Upper lobe of right lung (tissue), 1 donor: ENCODE results near the gene OSMR. TPM values are rescaled to one million over a fixed set of nuclear protein-coding genes. Genes with fewer than 3 reads are reported as not detected.

Experiments
- ATAC-seq: fragments of 200-7000 bp; cut with Tn5 transposase; one replicate; pipeline ENCODE4 v1.9.1; 2020; ENCODE audit warnings: mild to moderate bottlenecking, moderate library complexity
- DNase-seq: peaks from one replicate; pipeline ENCODE4 v3.0.0-alpha.2; 2020
- H3K27ac ChIP-seq: fragments of 200-600 bp; one replicate; pipeline ENCODE4 v1.8.0; 2022
- H3K27me3 ChIP-seq: fragments of 200-600 bp; one replicate; pipeline ENCODE4 v1.8.0; 2022; ENCODE audit warnings: mild to moderate bottlenecking
- H3K36me3 ChIP-seq: fragments of 200-600 bp; one replicate; pipeline ENCODE4 v1.8.0; 2022
- H3K4me1 ChIP-seq: fragments of 200-600 bp; one replicate; pipeline ENCODE4 v1.8.0; 2022
- H3K4me3 ChIP-seq: fragments of 200-600 bp; one replicate; pipeline ENCODE4 v1.8.0; 2022; ENCODE audit warnings: mild to moderate bottlenecking
- H3K9me3 ChIP-seq: fragments of 200-600 bp; one replicate; pipeline ENCODE4 v1.8.0; 2022
- CTCF ChIP-seq: fragments of 200-600 bp; IDR thresholded peaks from one replicate; pipeline ENCODE4 v1.8.0; 2022; ENCODE audit warnings: antibody characterized with exemption
- intact Hi-C: fragments of 100-400 bp; cut with DNase I; formaldehyde crosslinking; loops from one replicate; pipeline ENCODE4 v1.11.0; 2022
- total RNA-seq: library from RNA; stranded (reverse); fragmentation: NEBNext Ultra II Directional; extraction: Animal tissue kit (Norgen Biotek cat#: 25700); gene quantifications from one replicate; pipeline ENCODE4 v1.2.1, GENCODE V29; 2021
- donor health status: DM: no; HTN: yes; CAD: no; lungs with severe emphysema.

OSMR gene
- total RNA-seq, 1 donor from 2014 or later, result 85.6 TPM

GRCh38 chr5:38832810-38833209, 13.0 kb upstream of the OSMR start:
- DNase-seq (no peak), ATAC-seq (no peak)
- no peak overlapping the region for H3K27ac ChIP-seq
- intact Hi-C loops, result loop anchor here (5.0 kb wide), 1 partner anchor 89 kb away; no protein-coding TSS in a partner anchor
- no peak for TF ChIP-seq CTCF
- H3K4me3 ChIP-seq, result no peak overlapping the region
- H3K4me1 ChIP-seq, result no peaks in the 10 kb centered on the region
- H3K9me3 ChIP-seq, result no peaks in the 10 kb centered on the region
- no peaks in the 10 kb centered on the region for H3K36me3 ChIP-seq
- H3K27me3 ChIP-seq, result no peaks in the 10 kb centered on the region

DNA sequence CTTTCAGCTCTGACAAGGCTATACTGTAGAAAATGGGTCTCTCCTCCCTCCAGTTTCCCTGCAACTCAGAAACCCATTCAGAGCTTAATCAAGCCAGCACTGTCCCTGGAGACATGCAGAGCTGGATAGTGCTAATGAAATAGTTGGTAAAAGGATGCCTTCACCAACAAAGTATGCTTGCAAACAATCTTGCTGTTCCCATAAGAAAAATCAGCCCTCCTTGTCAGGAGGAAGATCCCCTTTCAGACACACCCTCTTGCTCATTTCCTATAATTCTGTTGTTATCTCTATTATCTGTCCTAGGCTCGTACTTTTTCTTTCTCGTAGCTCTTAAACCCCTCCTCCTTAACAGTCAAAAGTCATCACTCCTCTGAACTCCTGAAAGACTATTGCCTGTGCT, 9.9 kb upstream of the OSMR start:
- TF ChIP-seq CTCF, result no peak
- no peaks in the 10 kb centered on the region for H3K9me3 ChIP-seq
- DNase-seq (no peak), ATAC-seq (no peak)
- no peaks in the 10 kb centered on the region for H3K36me3 ChIP-seq
- intact Hi-C loops, result no loop called here
- H3K4me1 ChIP-seq, result no peaks in the 10 kb centered on the region
- H3K4me3 ChIP-seq, result no peak overlapping the region
- no peak overlapping the region for H3K27ac ChIP-seq
- H3K27me3 ChIP-seq, result no peaks in the 10 kb centered on the region

DNA sequence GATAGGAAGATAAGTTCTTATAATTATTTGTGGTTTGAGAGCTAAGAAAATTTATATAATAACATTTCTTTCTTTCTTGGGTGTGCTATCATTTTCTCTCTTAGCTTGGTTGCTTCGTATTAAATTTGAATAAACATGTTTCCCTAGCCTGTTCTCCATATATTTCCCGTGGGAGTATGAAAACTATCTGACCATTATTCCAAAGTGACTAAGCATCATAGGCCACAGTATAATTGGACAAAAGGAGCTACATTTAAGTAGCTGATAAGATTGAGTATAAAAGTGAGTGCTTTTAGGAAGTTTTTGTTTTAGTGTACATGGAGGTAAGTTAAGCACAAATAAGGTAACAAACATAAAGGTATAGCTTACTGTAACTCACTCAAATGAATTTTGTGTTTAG, 8.4 kb upstream of the OSMR start:
- TF ChIP-seq CTCF, result no peak
- Histone ChIP-seq H3K4me3 (no peak overlapping the region), H3K4me1 (no peaks in the 10 kb centered on the region), H3K9me3 (no peaks in the 10 kb centered on the region), H3K27ac (no peak overlapping the region), H3K27me3 (no peaks in the 10 kb centered on the region), H3K36me3 (no peaks in the 10 kb centered on the region)
- no peak for ATAC-seq
- intact Hi-C loops, result no loop called here
- no peak for DNase-seq

- Histone ChIP-seq H3K36me3 (no peaks in the 10 kb centered on the region), H3K27me3 (no peaks in the 10 kb centered on the region), H3K27ac (no peak overlapping the region), H3K9me3 (no peaks in the 10 kb centered on the region), H3K4me3 (no peak overlapping the region), H3K4me1 (no peaks in the 10 kb centered on the region)
- no peak for ATAC-seq
- TF ChIP-seq CTCF, result no peak
- DNase-seq, result no peak
- intact Hi-C loops, result no loop called here
Measured at GRCh38 chr5:38837932-38838331, 7.9 kb upstream of the OSMR start.

DNA sequence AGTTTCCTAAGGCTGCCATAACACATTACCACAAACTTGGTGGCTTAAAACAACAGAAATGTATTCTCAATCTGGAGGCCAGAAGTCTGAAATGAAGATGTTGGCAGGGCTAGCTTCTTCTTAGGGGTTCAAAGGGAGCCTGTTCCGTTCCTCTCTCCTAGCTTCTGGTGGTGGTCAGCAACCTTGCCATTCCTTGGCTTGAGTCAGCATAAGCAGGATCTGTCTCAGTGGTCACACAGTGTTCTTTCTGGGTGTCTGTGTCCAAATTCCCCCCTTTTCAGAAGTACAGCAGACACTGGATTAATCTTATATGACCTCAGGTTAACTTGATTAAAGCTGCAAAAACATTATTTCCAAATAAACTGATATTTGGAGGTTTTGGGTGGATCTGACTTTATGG, 2.1 kb upstream of the OSMR start:
- ATAC-seq, result no peak

More for the DNA sequence above, 2.1 kb upstream of the OSMR start:
- Histone ChIP-seq H3K4me1 (peaks cover 6% of the 10 kb centered on the region), H3K4me3 (no peak overlapping the region), H3K36me3 (peaks cover under 1% of the 10 kb centered on the region), H3K27ac (no peak overlapping the region), H3K9me3 (no peaks in the 10 kb centered on the region), H3K27me3 (no peaks in the 10 kb centered on the region)
- intact Hi-C loops, result no loop called here
- DNase-seq, result no peak
- no peak for TF ChIP-seq CTCF
